NCI-H146 (cell line): ENCODE measurements around the gene LAG3.

Experiments
- DNase-seq: peaks from one replicate; lab custom pipeline; 2025; lab: John Stamatoyannopoulos, UW

Gene LAG3

GRCh38 chr12:6772726-6773589 is 638 bp downstream of the LAG3 start:
- DNase-seq = no peak

- DNase-seq = no peak
Measured at GRCh38 chr12:6773590-6774351, 1.5 kb downstream of the LAG3 start.

GRCh38 chr12:6774499-6775062 is 2.3 kb downstream of the LAG3 start:
- DNase-seq = no peak

GRCh38 chr12:6775185-6776174 is 3.2 kb downstream of the LAG3 start:
- DNase-seq = peak; percentile 47

- DNase-seq = no peak
Measured at GRCh38 chr12:6777386-6777785, 5.1 kb downstream of the LAG3 start.

- peak; percentile 30 for DNase-seq
Measured at GRCh38 chr12:6778217-6778573, 5.9 kb downstream of the LAG3 start.

- peak; percentile 99 for DNase-seq
Measured at GRCh38 chr12:6778574-6779550, 6.5 kb downstream of the LAG3 start.

- DNase-seq = no peak
Measured at GRCh38 chr12:6779708-6780432, 7.5 kb downstream of the LAG3 start.

- DNase-seq = no peak
Measured at GRCh38 chr12:6780573-6780972, 8.3 kb downstream of the LAG3 start.

- no peak for DNase-seq
Measured at GRCh38 chr12:6782119-6782518, 9.8 kb downstream of the LAG3 start.

GRCh38 chr12:6782850-6783566 is 10.7 kb downstream of the LAG3 start:
- no peak for DNase-seq

- DNase-seq = no peak
Measured at GRCh38 chr12:6783828-6784227, 11.5 kb downstream of the LAG3 start.

GRCh38 chr12:6784296-6784695 is 12.0 kb downstream of the LAG3 start:
- no peak for DNase-seq

- no peak for DNase-seq
Measured at GRCh38 chr12:6784761-6785160, 12.4 kb downstream of the LAG3 start.

- no peak for DNase-seq
Measured at GRCh38 chr12:6786416-6787094, 14.2 kb downstream of the LAG3 start.

GRCh38 chr12:6787309-6787708 is 15.0 kb downstream of the LAG3 start:
- no peak for DNase-seq

GRCh38 chr12:6788972-6789924 is 16.9 kb downstream of the LAG3 start, which contains the start of gene CD4:
Gene CD4 (plus strand): TSS chr12:6789528. CDS start chr12:6800139, 10,611 bp downstream.
- no peak for DNase-seq
